Effector CD8-positive, alpha-beta T cell (primary cell): ENCODE data around the gene TNFAIP1.
"Not testable (repeated sequence)": the region's sequence is repeated elsewhere in the genome, so short reads cannot be mapped to it uniquely, and the experiment has no call there.

ENCODE experiments used
- DNase-seq: peaks from one replicate; lab custom pipeline; 2025; lab: John Stamatoyannopoulos, UW

The TNFAIP1 gene

DNA sequence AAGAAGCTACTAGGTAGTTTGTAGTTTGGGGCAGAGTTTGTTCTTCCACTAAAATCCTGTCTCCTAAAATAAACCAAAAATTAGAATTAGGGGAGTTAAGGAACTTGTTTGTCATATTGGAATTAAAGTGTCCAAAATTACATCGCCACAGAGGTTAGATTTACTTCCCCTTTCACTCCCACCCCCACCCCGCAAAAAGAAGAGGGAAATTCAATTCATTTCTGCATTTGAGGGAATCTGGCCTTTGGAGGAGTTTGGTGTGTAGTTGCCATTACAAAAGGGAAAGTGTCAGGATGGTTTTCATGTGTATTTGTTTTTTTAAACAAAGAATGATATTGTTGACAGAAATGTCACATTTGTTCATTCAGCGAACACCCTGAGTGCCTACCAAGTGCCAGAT is 10.8 kb upstream of the TNFAIP1 start:
- DNase-seq = no peak

DNA sequence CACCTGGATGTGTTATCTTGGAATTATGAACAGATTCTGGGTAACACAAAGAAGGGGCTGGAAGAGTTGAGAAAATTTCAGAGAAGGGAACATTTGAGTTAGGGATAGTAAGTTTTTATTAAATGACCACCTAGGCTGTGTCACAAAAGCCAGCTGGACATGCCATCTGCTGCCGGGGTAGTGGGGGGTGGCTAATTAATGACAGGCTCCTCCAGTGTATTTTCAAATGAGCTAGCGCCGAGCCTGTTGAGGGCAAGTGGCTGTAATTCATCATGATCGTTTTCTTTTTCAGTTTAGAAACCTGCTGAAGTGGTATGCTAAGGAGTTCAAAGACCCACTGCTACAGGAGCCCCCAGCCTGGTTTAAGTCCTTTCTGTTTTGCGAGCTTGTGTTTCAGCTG is 10.3 kb upstream of the TNFAIP1 start:
- DNase-seq = no peak

DNA sequence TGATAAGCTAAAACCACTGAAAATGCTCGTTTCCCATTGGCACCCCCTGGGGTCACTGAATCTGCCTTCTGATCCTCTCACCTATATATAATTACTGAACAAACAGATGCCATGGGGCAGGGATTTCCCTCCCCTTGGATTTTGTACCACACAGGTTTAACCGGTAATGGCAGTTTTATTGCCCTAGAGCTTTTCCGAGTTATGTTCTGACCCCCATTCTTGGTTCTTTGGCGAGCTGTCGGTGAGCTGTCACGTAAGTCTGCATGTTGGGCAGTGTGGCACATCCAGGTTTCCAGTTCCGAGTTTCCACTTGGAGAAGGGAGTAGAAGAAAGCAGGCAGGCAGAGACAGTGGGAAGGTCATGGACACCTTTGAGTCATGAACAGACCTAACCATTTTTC is 9.4 kb upstream of the TNFAIP1 start:
- DNase-seq = no peak

DNA sequence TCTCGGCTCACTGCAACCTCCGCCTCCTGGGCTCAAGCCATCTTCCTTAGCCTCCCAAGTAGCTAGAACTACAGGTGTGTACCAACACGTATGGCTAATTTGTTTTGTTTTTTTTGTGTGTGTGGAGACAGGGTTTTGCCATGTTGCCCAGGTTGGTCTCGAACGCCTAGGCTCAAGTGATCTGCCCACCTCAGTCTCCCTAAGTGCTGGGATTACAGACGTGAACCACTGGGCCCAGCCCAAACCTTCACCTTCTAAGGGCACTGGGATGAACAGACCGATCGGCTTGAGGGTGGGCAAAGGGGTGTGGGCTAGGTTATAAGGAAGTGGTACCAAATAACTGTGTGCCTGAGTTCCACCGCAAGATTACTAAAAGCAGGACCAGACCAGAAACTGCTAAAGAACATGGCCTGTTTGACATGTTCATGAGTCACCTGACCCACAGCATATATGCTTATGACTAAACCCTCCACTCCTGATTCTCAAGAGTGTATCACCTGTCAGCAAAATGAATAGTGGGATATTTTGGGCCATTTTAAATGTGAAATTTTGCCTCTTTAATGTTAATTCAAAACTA is 8.4 kb upstream of the TNFAIP1 start:
- DNase-seq = no peak

DNA sequence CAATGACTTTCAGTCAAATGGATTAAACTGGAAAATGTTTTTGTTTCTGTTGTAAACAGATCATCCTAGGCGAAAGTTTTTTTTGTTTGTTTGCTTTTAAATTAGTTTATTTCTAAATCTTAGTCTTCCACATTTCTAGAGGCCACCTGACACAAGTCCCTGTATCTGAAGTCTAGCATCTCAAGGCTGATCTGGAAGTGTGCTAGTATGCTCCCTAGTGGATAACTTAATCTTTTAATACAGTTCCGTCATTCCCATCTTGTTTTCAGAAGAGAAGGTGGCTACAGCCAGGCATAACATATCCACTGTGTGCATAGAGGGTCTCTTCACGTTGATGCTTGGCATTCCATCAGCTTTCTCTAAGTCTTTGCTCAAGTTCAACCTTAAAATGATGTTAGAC is 7.9 kb upstream of the TNFAIP1 start:
- DNase-seq = no peak

DNA sequence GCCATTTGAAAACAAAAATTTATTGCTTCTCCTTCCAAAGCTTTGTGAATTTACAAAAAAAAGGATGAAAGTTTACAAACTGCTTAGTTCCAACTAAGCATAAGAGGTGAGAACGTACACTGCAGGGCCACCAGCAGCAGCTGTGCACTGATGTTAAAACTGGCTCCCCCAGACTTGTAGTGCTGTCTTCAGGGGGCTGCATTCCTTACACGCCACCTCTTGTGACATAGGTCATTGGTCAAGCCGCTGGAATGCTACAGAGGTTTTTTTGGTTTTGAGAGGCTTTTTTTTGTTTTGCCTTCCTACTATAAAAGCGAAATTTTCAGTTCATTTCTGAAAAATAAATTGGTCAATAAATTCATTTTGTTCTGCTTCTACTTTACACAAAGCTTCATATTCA is 7.2 kb upstream of the TNFAIP1 start:
- no peak for DNase-seq

DNA sequence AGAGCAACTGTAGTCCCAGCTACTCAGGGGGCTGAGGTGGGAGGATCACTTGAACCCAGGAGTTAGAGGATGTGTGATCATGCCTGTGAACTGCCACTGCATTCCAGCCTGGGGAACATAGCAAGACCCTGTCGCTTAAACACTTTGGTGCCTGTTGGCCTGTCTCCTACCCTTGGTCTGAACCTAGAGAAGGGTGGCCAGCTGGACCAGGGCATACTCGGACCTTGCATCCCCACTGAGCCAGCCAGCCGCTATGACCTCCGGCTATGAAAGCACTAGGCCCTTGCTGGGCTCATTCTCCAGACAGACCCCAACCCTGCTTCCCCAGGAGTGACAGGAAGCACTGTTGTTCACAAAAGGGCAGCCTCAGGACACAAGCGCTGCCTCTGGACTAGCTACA is 4.9 kb upstream of the TNFAIP1 start:
- no peak for DNase-seq

DNA sequence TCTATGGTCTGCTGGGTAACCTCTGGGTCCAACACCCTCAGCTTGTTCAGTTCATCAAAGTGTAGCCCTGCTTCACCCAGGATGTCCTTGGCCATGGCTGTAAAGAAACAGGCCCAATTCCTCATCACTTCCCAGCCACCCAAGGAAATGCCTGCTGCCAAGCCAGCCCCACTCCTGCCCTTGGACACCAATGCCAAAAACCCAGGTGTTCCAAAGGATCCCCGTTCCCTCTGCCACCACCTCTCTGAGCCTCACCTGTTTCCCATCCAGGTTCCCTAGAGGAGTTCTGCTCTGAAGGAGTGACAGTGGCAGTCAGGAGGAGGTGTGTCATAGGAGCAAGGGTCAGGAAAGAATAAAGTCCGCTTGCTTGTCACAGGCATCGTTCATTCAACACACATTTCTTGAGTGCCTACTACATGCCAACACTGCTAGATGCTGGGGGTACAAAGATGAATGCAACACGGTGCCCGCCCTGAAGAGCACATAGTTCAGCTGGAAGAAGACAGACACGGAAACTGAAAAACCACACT is 3.6 kb upstream of the TNFAIP1 start:
- no peak for DNase-seq

DNA sequence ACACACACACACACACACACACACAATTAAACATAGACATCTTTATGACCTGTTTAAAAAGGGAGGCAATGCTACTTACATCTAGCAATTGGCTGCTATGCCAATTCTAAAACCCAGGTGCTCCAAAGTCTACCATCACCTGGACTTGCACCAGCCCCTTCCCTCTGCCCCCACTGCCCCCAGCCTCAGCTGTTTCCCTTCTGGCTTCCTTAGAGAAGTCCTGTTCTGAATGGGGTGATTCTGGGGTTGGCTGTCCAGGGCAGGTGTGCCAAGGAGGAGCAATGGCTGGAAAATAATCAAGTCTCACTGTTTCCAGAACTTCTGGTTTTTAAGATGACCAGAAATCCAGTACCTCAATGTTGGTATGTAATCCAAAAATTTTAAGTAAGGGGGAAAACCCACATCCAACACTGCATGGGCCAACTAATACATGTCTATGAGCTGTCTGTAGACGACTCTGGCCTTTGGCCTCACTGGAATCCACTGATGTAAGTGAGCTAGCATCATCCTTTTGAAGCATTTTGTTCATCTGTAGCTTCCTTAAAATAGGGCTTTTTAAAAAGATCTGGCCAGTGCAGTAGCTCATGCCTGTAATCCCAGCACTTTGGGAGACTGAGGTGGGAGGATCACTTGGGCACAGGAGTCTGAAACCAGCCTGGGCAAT is 2.3 kb upstream of the TNFAIP1 start:
- DNase-seq = no peak

DNA sequence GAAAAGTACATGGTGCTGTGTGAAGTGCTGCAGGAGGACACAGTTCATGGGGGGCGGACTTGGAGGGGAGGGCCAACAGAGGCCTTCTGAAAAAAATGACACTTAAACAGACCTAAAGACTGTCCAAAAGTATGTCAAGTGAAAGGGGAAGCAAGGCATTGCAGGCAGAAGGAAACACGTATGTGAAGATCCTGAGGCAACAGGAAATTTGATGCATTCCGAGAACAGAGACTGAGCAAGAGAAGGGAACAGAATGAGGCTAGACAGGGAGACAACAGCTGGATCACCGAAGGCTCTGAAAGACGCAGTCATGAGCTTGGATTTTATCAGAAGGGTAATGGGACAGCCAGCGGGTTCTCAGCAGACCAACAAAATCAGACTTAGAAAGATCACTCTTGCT is 1.4 kb upstream of the TNFAIP1 start:
- DNase-seq = no peak

DNA sequence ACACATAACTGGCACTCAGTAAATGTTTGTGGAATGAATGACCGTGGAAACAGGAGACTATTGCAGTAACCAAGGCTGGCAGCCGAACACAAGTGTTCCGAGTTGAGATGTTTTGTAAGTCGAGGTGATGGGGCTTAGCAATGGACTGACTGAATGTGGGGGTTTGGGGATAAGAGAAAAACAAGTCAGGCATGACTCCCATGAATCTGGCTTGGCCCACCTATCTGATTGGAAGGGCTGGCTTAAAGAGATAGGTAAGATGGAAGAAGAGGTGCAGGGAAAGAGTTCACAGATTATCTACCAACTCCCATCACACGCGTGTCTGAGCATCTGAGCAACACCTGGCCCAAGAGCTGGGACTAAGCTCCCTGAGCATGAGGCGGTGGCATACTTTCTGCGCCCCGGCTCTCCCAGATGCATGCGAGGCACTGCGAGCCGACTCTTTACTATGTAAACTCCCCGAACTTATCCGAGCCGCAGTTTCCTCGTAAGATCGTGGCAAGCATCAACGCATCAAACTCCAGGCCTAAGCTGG is 828 bp upstream of the TNFAIP1 start:
- DNase-seq = no peak

DNA sequence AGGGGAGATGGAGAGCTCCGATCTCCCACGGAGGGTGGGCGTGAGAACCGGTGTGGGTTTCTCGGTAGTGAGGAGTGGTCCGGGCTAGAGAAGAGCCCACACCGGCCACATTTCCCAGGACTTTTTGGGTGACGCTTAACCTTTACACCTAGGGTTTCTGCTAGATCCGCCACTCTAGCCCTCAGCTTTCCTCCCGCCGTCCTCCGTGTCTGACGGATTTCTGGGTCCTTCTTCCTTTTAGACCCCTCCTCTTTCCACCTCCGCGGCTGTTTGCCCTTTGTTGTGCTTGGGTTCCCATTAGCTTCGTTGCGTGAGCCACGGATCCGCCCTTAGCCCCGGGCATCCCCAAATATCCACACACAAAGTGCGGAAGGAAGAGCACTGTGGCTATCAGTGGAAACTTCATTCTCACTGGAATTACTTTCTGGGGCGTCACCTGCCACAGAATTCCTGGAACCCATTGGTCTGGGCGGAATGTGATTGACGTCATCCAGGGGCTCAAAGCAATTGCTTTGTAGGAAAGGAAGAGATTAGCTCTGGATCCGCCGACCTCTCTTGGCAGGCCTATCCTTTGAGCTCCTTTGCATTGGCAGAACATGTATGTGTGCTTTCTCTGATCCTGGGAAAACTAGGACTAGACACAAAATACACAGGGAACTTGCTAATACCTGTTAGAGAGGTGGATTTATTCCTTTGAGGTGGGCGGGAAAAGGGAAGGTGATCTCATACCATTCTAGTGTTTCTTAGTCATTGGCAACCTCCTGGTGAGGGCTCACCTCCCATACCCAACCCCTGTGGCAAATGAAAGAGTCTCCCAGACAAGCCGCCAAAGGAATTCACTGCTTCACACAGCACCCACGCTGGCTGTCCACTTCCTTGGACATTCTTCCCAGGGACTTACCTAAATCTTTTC is 654 bp downstream of the TNFAIP1 start:
- DNase-seq = no peak

DNA sequence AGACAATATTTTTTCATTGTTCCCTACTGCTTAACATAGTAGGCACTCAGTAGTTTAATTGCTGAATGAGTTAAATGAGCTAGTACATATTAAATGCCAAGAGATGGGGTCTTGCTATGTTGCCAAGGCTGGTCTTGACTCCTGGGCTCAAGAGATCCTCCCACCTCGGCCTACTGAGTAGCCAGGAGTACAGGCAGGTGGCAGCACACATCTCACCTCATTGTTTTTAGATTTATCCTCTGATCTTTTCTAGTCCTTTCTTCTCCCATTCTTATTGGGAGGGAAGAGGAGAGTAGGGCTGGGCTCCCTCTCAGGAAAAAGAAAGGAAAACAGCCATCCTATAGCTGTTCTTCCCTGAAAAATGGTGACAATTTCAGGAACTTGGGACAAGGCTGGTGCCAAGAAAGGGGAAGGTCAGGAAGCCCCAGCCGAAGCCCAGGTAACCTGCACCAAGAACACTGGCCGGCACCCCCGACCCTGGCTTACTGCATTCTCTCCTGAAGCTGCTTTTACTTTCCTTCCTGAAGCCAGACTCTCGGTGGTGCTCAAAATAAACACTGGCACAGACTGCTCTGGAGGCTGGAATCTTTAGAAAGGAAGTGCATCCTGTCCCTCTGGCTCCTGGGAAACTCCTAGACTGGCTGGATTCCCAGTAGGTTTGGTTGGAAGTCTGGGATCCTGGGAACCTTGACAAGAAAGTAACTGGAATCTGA is 2.7 kb downstream of the TNFAIP1 start:
- no peak for DNase-seq

DNA sequence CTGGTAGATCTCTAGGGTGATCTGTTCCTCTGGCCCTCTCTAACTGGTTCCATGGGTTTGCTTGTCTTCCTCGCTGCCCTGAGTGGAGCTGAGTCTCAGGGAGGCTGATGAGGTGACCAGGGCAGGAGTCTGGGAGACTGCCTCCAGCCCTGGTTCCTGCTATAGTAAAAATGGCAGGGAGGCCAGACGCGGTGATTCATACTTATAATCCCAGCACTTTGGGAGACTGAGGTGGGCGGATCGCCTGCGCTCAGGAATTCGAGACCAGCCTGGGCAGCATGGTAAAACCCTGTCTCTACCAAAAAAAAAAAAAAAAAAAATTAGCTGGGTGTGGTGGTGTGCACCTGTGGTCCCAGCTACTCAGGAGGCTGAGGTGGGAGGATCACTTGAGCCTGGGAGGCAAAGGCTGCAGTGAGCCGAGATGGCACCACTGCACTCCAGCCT is 3.2 kb downstream of the TNFAIP1 start:
- not testable (repeated sequence) for DNase-seq

DNA sequence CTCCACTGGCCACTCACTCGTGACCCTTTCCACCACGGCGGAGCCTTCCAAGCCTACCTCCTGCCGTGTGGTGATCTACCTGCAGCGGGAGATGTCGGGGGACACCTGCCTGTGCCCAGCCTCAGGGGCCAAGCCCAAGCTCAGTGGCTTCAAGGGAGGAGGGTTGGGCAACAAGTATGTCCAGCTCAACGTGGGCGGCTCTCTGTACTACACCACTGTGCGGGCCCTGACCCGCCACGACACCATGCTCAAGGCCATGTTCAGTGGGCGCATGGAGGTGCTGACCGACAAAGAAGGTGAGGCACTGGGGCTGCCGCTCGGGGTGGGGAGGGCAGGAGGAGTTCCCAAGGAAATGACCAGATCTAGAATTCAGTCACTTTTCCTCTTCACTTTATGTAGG is 3.9 kb downstream of the TNFAIP1 start:
- no peak for DNase-seq

DNA sequence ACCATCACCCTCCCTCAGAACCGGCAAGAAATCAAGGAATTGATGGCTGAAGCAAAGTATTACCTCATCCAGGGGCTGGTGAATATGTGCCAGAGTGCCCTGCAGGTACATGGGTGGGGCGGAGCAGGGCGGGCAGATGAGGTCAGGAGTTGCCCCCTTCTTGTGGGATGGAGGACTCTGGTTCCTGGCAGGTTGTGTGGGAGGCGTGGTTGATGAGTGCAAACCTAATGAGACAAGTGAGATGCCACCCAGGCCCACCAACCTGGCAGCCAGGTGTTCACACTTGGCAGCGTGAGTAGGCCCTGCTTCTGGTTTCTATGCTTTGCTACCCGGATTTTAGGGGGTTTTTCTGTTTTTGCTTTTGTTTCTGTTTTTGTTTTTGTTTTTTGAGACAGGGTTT is 4.8 kb downstream of the TNFAIP1 start:
- DNase-seq = no peak

DNA sequence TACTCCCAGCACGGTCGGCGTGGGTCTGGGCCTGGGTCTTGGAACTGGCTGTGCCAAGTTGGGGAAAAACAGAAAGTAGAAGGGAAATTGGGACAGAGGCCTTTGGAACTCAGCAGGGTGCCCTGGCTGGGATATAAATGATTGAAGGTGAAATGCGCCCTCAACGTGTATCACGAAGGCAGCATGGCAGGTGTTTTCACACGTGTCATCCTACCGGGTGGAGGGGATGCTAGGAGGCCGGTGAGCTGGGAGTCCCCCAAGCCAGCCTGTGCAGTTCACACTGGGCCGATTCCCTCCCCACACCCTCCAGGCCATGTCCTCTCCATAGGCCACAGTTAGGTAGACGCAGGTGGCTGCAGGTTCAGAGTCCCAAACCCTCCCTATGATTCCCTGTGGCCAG is 6.0 kb downstream of the TNFAIP1 start:
- no peak for DNase-seq

DNA sequence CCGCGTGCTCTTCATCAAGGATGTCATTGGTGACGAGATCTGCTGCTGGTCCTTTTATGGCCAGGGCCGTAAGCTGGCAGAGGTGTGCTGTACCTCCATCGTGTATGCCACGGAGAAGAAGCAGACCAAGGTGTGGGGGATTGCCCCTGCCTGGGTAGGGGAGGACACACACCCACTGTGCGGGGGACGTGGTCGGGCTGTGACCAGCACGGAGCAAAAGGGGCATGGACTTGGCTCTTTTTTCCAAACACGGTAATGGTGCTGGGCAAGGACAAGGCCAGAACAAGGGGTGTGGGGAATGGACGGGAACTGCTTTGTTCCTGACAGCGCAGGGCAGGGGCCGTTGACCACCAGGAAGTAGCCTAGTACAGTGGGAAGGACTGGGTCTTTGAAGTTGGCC is 6.8 kb downstream of the TNFAIP1 start:
- no peak for DNase-seq

DNA sequence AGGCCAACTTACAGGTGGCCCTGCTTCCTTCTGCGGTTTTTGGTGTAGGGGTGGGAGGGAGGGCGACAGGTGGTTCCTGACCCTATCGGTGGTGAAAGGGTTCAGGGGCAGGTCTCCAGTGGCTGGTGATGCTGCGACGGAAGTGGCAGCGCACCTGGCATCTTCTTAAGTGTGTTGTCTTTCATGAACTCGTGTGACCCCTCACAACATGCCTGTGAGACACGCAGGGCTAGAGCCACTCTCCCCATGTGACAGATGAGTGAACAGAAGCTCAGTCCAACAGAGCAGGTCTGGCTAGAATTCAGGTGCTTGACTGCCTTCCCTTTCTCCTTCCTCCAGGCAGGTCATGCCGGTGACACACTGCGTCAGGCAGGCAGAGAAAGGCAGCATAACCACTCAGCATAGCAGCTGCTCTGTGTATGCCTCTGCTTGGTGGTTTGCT is 8.0 kb downstream of the TNFAIP1 start:
- no peak for DNase-seq

DNA sequence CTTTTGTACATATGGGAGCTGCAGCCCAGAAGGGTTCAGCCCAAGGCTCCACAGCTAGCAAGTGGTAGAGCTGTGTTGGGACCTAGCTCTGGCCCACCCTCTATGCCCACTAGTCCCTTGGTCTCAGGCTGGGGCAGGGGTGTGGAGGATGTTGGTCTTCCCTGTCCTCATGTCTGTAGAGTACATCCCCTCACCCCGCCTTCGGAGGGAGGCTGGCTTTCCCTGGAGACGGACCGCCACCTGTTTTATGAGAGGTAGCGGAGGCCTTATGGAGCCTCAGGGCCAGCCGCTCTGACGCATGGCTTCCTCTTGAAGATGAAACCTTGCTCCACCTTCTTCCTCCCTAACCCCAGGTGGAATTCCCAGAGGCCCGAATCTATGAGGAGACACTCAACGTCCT is 8.4 kb downstream of the TNFAIP1 start:
- DNase-seq = no peak

DNA sequence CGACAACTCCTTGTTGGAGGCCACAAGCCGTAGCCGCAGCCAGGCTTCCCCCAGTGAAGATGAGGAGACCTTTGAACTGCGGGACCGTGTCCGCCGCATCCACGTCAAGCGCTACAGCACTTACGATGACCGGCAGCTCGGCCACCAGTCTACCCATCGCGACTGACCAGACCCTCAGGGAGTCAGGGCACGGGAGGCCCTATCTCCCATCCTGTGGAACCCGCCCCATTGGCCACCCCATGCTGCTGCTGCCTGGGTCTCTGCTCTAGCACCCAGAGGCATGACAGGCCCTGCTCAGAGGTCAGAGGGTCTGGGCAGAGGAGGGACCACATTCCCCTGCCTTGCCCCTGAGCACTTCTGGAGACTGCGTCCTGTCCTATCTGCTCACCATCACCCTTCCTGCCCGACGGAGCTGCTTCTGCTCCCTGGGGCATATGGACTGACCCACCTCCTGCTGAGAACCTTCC is 8.9 kb downstream of the TNFAIP1 start:
- DNase-seq = no peak
